Naive B cell (primary cell): ENCODE measurements around the gene FRMD4A. TPM values are rescaled to one million over a fixed set of nuclear protein-coding genes. Genes with fewer than 3 reads are reported as not detected.
A peak's percentile ranks its signal among the peaks of the same experiment; 100 is the strongest.

Experiments used
- ATAC-seq, 2 donors: fragments of 150-1000 bp; cut with Tn5 transposase; 2 replicates each; pipeline ENCODE4 v1.10.0; 2021; ENCODE audit warnings: low read depth in 2 of 2, mild to moderate bottlenecking in 2 of 2, moderate library complexity in 2 of 2
- DNase-seq: peaks from one replicate; pipeline ENCODE4 v3.0.0; 2022
- H3K27ac Mint-ChIP-seq, 6 donors: one replicate each; pipeline ENCODE4 v1.8.0; 2020 to 2022; ENCODE audit warnings: mild to moderate bottlenecking in 6 of 6, mixed read lengths in 6 of 6, moderate library complexity in 5 of 6, inconsistent platforms in 2 of 6
- H3K27me3 Mint-ChIP-seq, 3 donors: one replicate each; pipeline ENCODE4 v1.8.0; 2021 to 2022; ENCODE audit warnings: mixed read lengths in 3 of 3, mild to moderate bottlenecking in 1 of 3
- H3K36me3 Mint-ChIP-seq, 2 donors: one replicate each; pipeline ENCODE4 v1.8.0; 2020 to 2022; ENCODE audit warnings: mixed read lengths in 2 of 2, inconsistent platforms in 1 of 2, mild to moderate bottlenecking in 1 of 2
- H3K4me1 Mint-ChIP-seq, 3 donors: one replicate each; pipeline ENCODE4 v1.8.0; 2020 to 2022; ENCODE audit warnings: mixed read lengths in 3 of 3, inconsistent platforms in 1 of 3, mild to moderate bottlenecking in 1 of 3, moderate library complexity in 1 of 3
- H3K4me3 Mint-ChIP-seq, 8 donors: one replicate each; pipeline ENCODE4 v1.8.0; 2020 to 2022; ENCODE audit warnings: mild to moderate bottlenecking in 8 of 8, mixed read lengths in 8 of 8, moderate library complexity in 8 of 8, inconsistent platforms in 2 of 8
- H3K9me3 Mint-ChIP-seq, 7 donors: one replicate each; pipeline ENCODE4 v1.8.0; 2020 to 2022; ENCODE audit warnings: mixed read lengths in 7 of 7, mild to moderate bottlenecking in 5 of 7, inconsistent platforms in 2 of 7, moderate library complexity in 1 of 7
- polyA plus RNA-seq, 6 donors: library from polyadenylated mRNA; unstranded; fragments of 300-500 nt; fragmentation: Illumina TruSeq; gene quantifications; one replicate each; pipeline ENCODE4 v1.2.3, GENCODE V29; 2021; ENCODE audit warnings: low read depth in 6 of 6

The FRMD4A gene
- polyA plus RNA-seq, 6 donors from 2014 or later = 0.09 to 0.20 (median 0.10) TPM; not detected in 3

DNA sequence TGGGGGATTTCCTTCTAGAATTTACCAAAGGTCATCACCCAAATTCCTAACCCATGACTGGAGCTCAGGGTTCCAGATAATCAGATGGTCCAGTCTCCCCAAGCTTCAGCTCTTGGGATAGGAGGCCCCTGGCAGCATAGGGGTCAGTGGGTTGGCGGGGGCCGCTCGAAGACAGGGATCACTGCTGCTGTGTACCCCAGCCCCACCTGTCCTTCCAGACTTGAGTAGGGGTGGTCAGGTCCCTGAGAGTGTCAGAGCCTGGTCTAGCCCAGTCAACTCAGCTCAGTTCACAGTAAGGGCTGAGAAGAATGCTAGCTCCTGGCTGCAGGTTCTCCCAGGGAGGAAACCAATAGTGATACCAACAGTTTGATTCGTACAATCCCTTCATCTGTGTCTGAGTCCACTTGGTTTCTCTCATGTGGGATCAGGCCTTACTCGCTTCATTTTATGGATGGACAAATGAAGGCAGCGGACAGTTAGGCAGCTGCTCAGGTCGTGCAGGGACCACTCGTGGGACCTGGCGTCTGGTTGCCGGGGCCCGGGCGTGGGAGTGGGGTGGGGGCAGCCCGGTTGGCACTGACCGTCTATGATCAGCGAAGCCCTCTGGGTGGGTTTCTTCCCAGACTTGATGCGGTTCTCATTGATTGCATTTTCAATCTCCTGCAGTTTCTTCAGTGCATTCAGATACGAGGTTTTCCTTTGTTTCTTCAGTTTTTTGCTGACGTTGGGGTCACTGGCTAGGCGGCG lies 665.0 kb downstream of the FRMD4A start:
- H3K27ac Mint-ChIP-seq = no peak overlapping the region

DNA sequence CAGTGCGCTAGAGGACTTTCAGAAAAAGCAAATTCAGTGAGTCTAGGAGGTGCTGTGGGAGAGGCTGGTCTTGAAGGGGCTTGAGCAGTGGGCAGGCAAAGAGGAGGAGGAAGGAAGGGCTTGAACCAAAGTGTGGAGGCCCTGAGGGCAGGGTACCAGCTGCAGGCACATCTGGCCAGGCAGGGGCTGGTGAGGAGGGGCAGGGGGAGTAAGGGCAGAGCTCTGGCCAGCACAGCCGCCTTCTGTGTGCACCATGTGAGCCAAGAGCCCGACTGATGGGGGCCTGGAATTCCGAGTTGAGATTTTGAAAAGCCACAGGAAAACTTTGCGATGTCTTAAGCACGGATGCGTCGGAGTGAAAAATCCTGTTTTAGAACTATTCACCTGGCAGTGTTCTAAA lies 669.5 kb downstream of the FRMD4A start:
- H3K9me3 Mint-ChIP-seq = no peaks in the 10 kb centered on the region
- H3K4me1 Mint-ChIP-seq = peaks cover 7 to 17% (median 10%) of the 10 kb centered on the region in 3 donors
- peaks cover 0 to 4% of the 10 kb centered on the region in 2 donors for H3K36me3 Mint-ChIP-seq
- H3K4me3 Mint-ChIP-seq = no peak overlapping the region
- DNase-seq = no peak
- ATAC-seq = no peak
- H3K27ac Mint-ChIP-seq = peak overlapping the region in 1 of 6 donors; percentile 50
- peaks cover 0 to 7% (median 0%) of the 10 kb centered on the region in 3 donors for H3K27me3 Mint-ChIP-seq

More for the DNA sequence above, 665.0 kb downstream of the FRMD4A start:
- no peaks in the 10 kb centered on the region for H3K27me3 Mint-ChIP-seq
- H3K4me3 Mint-ChIP-seq = no peak overlapping the region
- peaks cover 0 to 4% of the 10 kb centered on the region in 2 donors for H3K36me3 Mint-ChIP-seq
- DNase-seq (no peak), ATAC-seq (no peak)
- H3K9me3 Mint-ChIP-seq = no peaks in the 10 kb centered on the region
- no peaks in the 10 kb centered on the region for H3K4me1 Mint-ChIP-seq

GRCh38 chr10:13660551-13660920 lies 670.2 kb downstream of the FRMD4A start:
- no peak overlapping the region for H3K4me3 Mint-ChIP-seq
- H3K27ac Mint-ChIP-seq = peak overlapping the region in 3 of 6 donors; percentile 64 to 86 (median 75)
- H3K9me3 Mint-ChIP-seq = no peaks in the 10 kb centered on the region

DNA sequence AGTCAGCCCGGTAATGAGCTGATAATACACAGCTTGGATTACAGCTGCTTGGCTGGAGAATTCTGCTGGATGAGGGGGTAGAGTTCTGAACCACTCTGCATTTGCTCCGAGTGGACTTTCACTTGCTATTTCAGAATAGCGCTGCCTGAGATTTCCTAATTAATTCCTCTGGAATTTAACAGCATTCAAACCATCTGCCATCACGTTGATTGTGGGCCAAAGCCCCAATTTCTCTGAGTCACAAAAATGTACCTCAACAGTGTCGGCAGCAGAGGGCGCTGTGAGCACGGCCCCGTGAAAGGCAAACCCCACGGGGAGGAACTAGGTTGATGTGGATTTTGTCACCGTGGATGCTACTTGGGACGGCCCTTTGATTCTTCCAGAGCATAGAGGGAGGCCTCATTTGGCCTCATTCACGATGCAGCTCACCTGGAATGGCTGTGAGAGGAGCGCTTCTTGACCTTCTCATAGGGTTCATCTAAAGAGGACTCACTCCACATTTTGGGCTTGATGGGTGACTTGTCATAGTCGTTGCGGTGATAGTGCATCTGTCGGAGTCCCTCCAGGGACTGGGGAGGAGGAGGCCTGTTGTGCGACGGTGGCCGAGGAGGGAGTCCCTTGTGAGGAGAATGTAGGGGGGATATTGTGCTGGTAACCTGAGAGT lies 670.7 kb downstream of the FRMD4A start:
- Mint-ChIP-seq H3K4me3 (peak overlapping the region in 4 of 8 donors; percentile 8 to 35 (median 32)), H3K27ac (peak overlapping the region in 3 of 6 donors; percentile 64 to 86 (median 75)), H3K4me1 (peaks cover 7 to 17% (median 10%) of the 10 kb centered on the region in 3 donors), H3K9me3 (no peaks in the 10 kb centered on the region), H3K27me3 (peaks cover 0 to 7% (median 0%) of the 10 kb centered on the region in 3 donors), H3K36me3 (peaks cover 0 to under 1% of the 10 kb centered on the region in 2 donors)
- peak; percentile 63 to 75 for ATAC-seq
- peak; percentile 60 for DNase-seq

More at GRCh38 chr10:13660551-13660920, 670.2 kb downstream of the FRMD4A start:
- Mint-ChIP-seq H3K4me1 (peaks cover 7 to 17% (median 10%) of the 10 kb centered on the region in 3 donors), H3K36me3 (peaks cover 0 to 4% of the 10 kb centered on the region in 2 donors), H3K27me3 (peaks cover 0 to 7% (median 0%) of the 10 kb centered on the region in 3 donors)
- no peak for DNase-seq
- no peak for ATAC-seq

GRCh38 chr10:13658871-13659685 lies 671.6 kb downstream of the FRMD4A start:
- Mint-ChIP-seq H3K27me3 (peaks cover 0 to 7% (median 0%) of the 10 kb centered on the region in 3 donors), H3K9me3 (no peaks in the 10 kb centered on the region), H3K4me3 (no peak overlapping the region), H3K4me1 (peaks cover 7 to 17% (median 10%) of the 10 kb centered on the region in 3 donors), H3K36me3 (no peaks in the 10 kb centered on the region), H3K27ac (peak overlapping the region in 2 of 6 donors; percentile 14 to 62)
- ATAC-seq = no peak
- no peak for DNase-seq

DNA sequence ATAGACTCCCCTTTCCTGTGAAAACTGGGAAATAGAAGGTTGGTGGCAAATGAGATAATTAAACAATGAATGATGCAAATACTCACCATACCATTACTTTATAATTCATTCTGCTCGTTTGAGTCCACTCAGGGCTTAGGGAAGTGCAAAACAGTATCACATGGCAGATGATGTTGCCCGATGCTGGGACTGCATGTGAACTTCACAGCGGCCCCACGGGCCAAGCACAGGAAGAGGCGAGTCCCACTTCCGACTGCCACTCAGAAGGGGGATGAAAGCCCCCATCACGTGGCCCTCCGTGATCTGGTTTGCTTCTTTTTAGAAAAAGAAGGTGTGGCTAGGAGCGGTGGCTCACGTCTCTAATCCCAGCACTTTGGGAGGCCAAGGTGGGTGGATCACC lies 672.5 kb downstream of the FRMD4A start:
- peaks cover 7 to 17% (median 10%) of the 10 kb centered on the region in 3 donors for H3K4me1 Mint-ChIP-seq
- no peaks in the 10 kb centered on the region for H3K9me3 Mint-ChIP-seq
- peaks cover 0 to 7% (median 0%) of the 10 kb centered on the region in 3 donors for H3K27me3 Mint-ChIP-seq
- DNase-seq (no peak), ATAC-seq (no peak)
- no peak overlapping the region for H3K4me3 Mint-ChIP-seq
- no peaks in the 10 kb centered on the region for H3K36me3 Mint-ChIP-seq
- peak overlapping the region in 1 of 6 donors; percentile 95 for H3K27ac Mint-ChIP-seq

DNA sequence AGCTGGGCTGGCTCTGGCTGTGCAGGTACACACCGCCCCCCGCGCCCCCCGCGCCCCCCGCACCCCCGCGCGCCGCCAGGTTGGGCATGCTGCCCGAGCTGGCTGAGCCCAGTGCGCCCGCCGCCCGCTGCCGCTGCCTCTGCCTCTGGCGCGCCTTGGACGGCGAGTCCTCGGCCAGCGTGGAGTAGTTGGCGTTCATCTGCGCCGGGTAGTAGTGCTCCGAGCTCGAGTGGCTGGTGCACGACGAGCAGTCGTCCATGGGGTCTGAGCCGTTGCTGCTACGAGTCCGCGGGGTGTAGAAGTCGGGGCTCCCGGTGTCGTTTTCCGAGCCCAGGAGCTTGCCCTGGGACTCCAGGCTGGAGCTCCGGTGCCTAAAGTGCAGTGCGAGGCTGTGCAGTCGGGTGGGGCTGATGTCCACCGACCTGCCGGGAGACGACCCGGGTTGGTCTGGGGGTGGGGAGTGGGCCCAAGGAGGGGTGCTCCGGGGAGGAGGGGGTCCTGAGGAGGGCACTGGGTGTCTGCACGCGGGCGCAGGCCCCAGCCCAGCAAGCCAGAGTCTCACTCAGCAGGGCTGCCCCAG lies 673.5 kb downstream of the FRMD4A start:
- Mint-ChIP-seq H3K9me3 (no peaks in the 10 kb centered on the region), H3K27ac (no peak overlapping the region), H3K36me3 (no peaks in the 10 kb centered on the region), H3K4me1 (peaks cover 7 to 17% (median 10%) of the 10 kb centered on the region in 3 donors), H3K4me3 (no peak overlapping the region), H3K27me3 (peaks cover 0 to 7% (median 0%) of the 10 kb centered on the region in 3 donors)
- no peak for DNase-seq
- ATAC-seq = no peak

- H3K27ac Mint-ChIP-seq = no peak overlapping the region
- no peaks in the 10 kb centered on the region for H3K36me3 Mint-ChIP-seq
- no peak for DNase-seq
- no peak for ATAC-seq
- no peaks in the 10 kb centered on the region for H3K9me3 Mint-ChIP-seq
- H3K4me3 Mint-ChIP-seq = no peak overlapping the region
- peaks cover 0 to 7% (median 0%) of the 10 kb centered on the region in 3 donors for H3K27me3 Mint-ChIP-seq
- peaks cover 7 to 17% (median 10%) of the 10 kb centered on the region in 3 donors for H3K4me1 Mint-ChIP-seq
Observed at GRCh38 chr10:13656337-13657100, 674.2 kb downstream of the FRMD4A start.

DNA sequence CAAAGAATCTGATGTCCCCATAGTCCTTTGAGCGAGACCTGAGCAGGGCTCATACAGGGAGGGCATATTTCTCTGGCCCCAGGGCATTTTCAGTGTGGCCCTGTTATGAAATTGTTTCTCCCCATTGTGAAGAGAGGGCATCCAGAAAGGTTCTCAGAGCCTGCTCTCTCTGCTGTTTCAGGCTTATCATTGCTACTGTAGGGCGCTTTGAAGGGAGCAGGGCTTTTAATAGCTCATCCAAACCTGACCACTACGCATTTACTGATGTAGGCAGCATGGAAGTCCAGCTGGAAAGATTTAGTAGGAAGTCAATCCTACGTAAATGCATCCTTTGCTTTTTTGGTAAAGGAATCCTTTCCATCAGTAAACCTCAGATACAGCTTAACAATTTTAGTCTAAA lies 675.9 kb downstream of the FRMD4A start:
- H3K27ac Mint-ChIP-seq = peak overlapping the region in 2 of 6 donors; percentile 3 to 68
- no peak overlapping the region for H3K4me3 Mint-ChIP-seq
- H3K9me3 Mint-ChIP-seq = no peaks in the 10 kb centered on the region
- H3K27me3 Mint-ChIP-seq = peaks cover 0 to 2% (median 0%) of the 10 kb centered on the region in 3 donors
- ATAC-seq = no peak
- H3K36me3 Mint-ChIP-seq = no peaks in the 10 kb centered on the region
- peaks cover 1 to 11% (median 2%) of the 10 kb centered on the region in 3 donors for H3K4me1 Mint-ChIP-seq
- no peak for DNase-seq

- no peak for ATAC-seq
- DNase-seq = no peak
- Mint-ChIP-seq H3K36me3 (peaks cover 0 to 1% of the 10 kb centered on the region in 2 donors), H3K4me3 (no peak overlapping the region), H3K27ac (peak overlapping the region in 3 of 6 donors; percentile 3 to 68 (median 36)), H3K27me3 (no peaks in the 10 kb centered on the region), H3K9me3 (no peaks in the 10 kb centered on the region), H3K4me1 (peaks cover 0 to 6% (median 0%) of the 10 kb centered on the region in 3 donors)
Observed at GRCh38 chr10:13654118-13654830, 676.5 kb downstream of the FRMD4A start.

GRCh38 chr10:13652860-13653259 lies 677.9 kb downstream of the FRMD4A start:
- DNase-seq = no peak
- no peaks in the 10 kb centered on the region for H3K4me1 Mint-ChIP-seq
- ATAC-seq = no peak
- H3K4me3 Mint-ChIP-seq = no peak overlapping the region
- peaks cover 0 to 9% of the 10 kb centered on the region in 2 donors for H3K36me3 Mint-ChIP-seq
- H3K27ac Mint-ChIP-seq = no peak overlapping the region
- H3K9me3 Mint-ChIP-seq = no peaks in the 10 kb centered on the region
- H3K27me3 Mint-ChIP-seq = no peaks in the 10 kb centered on the region
